ENCODE results near the gene LLGL2.

LLGL2 gene

DNA sequence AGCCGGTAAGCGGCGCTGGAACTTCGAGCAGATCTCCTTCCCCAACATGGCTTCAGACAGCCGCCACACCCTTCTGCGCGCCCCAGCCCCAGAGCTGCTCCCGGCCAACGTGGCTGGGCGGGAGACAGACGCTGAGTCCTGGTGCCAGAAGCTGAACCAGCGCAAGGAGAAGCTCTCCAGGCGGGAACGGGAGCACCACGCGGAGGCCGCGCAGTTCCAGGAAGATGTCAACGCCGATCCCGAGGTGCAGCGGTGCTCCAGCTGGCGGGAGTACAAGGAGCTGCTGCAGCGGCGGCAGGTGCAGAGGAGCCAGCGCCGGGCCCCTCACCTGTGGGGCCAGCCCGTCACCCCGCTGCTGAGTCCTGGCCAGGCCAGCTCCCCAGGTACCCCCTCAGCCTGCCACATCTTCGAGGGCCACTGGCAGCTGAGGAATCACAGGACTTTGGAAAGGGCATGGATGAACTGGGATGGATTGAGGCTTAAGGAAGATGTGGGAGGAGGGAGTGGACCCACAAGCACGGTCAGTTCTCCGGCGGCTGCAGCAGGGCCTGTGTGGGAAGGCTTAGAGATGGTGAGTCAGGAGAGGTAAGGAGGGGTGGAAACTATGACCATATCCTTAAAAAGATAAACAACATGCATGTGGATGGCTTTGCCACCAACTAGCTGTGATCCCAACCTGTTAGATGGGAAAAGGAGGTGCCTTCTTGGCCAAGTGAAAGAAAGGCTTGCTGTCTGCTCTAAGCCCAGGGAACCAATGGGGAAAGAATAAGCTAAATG lies 3.4 kb upstream of the LLGL2 start:
- no peak for DNase-seq (ENCODE audit: low read depth in 2 of 2, low spot score in 1 of 2)

- no peak for DNase-seq (ENCODE audit: low read depth in 2 of 2, low spot score in 1 of 2)
These were observed 1.9 kb upstream of the LLGL2 start for GRCh38 chr17:75523647-75524046.

DNA sequence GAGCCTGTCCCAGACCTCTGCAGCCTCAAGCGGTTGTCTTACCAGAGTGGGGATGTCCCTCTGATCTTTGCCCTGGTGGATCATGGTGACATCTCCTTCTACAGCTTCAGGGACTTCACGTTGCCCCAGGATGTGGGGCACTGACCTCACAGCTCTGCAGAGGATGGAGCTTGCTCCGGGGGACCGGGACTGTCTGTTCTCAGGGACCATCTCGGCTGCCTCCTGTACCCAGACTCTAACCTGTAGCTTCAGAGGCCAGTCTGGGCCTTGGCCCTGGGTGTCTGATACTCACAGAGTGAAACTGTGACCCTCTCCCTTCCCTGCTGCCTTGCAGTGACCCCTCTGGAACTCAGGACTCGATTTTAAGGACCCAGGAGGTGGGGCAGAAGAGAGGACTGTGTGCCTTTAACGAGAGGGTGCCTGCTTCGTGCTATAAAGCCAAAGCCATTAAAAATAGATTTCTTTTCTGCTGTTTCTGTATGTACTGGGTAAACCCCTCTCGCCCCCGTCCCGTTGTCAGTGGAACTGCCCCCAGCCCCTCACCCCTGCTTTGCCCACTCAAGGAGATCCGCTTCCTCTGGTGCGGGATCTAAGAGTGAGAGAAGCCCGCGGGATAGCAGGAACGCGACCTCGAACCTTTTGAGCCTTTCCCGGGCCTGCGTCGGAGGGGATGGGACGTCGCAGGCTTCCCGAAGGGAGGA lies 1.1 kb upstream of the LLGL2 start:
- DNase-seq (ENCODE audit: low read depth in 2 of 2, low spot score in 1 of 2), result no peak

GRCh38 chr17:75525806-75526554 lies 483 bp downstream of the LLGL2 start:
- DNase-seq (ENCODE audit: low read depth in 2 of 2, low spot score in 1 of 2), result no peak

DNA sequence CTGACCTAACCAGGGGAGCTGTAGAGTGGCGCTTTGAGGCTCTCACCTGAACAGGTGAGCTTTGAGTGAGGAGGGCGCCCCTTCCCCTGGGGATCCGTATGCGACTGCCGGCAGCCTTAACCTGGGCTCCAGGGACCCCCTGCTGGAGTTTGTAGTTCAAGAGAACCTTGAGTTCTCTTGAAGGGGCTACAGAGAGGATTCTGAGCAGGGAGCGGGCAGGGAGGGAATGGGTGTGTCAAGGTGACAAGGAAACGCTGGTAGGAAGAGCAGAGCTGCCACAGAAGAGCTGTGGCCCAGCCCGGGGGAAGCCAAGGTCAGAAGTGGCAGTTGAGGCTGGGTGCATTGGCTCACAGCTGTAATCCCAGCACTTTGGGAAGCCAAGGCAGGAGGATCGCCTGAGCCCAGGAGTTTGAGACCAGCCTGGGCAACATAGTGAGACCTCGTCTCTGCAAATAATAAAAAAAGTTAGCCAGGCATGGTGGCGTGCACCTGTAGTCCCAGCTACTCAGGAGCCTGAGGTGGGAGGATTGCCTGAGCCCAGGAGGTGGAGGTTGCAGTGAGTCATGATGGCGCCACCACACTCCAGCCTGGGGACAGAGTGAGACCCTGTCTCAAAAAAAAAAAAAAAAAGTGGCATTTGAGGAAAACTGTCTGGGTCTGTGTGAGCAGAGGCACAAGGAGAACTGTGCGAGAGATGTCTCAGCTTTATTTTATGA lies 1.2 kb downstream of the LLGL2 start:
- no peak for DNase-seq (ENCODE audit: low read depth in 2 of 2, low spot score in 1 of 2)

DNA sequence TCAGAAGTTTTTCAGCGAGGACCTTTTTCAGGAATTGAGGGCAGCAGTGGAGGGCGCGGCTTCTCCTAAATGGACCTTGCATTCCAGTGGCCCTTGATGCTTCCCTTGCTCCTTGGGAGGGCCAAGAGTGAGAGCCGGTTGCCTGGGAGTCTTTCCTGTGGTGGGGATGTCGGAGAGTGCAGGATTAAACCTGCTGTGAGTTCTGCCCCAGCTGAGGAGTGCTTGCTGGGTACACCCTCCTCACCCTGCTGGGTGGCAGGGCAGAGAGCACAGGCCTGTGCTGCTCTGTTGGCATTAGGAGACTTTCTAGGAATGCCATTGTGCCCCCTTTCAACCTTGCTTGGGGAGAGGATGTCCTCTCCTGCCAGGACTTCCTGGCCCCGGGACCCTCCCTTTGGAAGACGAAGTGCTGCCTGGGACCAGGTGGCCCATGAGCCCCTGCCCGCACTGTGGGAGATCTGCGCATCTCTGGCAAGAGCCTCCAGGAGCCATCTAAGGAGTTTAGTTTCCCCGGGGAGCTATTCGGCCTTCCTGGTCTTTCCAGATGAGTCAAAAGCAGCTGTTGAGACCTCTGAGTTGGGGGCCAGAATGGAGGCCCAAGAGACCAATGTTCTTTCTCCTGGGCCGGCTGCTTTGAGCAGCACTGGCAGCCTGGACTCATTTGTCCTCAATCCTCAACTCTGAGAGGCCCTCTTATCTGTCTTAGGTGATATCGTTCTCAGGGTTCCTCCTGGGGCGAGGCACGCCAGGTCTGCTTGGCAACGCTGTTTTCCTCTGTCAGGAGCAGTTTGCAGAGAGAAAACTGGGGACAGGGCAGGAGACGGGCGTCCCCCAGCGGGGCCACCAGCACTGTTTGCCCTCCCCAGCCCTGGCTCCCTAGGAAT lies 5.6 kb downstream of the LLGL2 start:
- DNase-seq (ENCODE audit: low read depth in 2 of 2, low spot score in 1 of 2), result no peak

GRCh38 chr17:75531721-75532072 lies 6.2 kb downstream of the LLGL2 start:
- DNase-seq (ENCODE audit: low read depth in 2 of 2, low spot score in 1 of 2), result no peak

DNA sequence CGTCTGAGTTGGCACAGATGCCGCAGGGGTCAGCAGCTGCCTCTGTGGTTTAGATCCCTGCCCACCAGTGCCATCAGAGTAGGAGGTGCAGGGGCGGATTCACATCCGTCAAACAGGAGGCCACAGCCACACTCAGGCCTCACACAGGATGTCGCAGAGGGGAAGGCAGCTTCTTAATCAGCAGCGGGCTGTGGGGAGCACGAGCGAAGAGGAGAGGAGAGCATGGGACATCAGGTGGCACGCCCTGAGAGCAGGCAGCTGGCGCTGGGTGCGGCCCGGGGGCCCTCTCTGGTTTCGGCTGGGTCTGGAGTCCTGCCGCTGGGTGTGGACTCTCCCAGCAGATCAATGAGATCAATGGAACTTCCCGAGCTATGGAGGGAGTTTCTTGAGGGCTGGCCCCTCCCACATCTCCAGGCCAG lies 9.6 kb downstream of the LLGL2 start:
- DNase-seq (ENCODE audit: low read depth in 2 of 2, low spot score in 1 of 2), result peak in 1 of 2 donors; percentile 35

DNA sequence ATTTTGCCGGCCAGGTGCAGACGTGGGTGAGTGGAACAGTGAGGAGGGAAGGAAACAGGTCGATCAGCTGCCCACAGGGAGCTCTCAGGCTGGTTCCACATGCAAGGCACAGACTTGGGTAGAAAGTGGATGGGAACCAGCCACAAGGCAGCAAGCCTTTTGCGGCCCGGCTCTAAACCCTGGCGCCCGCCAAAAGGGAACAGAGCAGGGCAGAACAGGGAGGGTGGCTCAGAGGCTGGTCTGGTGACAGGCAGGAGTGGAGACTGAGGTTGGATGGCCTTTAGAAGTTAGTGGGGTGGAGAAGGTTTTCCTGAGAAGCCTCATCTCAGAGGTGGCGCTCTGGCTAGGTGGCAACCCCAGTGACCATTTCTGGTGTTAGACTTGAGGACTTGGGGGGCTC lies 10.4 kb downstream of the LLGL2 start:
- no peak for DNase-seq (ENCODE audit: low read depth in 2 of 2, low spot score in 1 of 2)

GRCh38 chr17:75536366-75536765 lies 10.9 kb downstream of the LLGL2 start:
- DNase-seq (ENCODE audit: low read depth in 2 of 2, low spot score in 1 of 2), result no peak

DNA sequence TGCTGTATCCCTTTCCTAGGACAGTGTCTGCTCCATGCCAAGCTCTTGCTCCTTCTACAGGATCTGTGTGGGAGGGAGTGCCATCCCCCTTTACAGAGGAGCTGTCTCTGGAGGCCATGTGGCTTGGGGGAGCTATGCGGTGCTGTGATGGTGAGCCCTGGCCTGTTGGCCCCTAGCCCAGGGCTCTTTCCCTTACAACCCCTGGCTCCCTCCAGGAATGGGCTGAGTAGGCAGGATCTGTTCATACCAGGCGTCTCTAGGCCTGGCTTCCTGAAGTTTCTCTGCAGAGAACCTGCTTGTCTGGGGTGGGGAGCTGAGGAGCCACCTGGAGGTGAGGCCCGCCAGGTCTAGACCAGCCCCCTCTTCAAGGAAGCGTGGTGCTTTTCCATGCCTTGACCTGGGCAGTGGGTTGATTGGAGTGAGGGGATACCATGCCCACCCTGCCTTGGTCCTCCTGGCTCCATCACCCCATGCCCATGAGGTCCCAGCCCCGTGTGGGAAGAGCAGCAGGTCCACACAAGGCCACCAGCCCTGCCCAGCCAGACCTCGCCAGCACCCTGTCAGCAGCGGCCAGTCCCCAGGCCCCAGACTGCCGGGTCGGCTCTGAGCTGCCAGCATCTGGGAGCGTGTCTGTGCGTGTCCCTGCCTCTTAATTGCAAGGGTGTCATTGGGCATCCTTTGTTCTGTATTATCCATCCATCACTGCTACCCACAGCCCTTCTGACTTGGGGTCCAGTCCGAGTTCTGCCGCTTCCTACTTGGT lies 14.7 kb downstream of the LLGL2 start:
- DNase-seq (ENCODE audit: low read depth in 2 of 2, low spot score in 1 of 2), result no peak

- DNase-seq (ENCODE audit: low read depth in 2 of 2, low spot score in 1 of 2), result no peak
These were observed 15.5 kb downstream of the LLGL2 start for GRCh38 chr17:75540923-75541503.

- DNase-seq (ENCODE audit: low read depth in 2 of 2, low spot score in 1 of 2), result no peak
These were observed 16.7 kb downstream of the LLGL2 start for GRCh38 chr17:75542229-75542628.

- DNase-seq (ENCODE audit: low read depth in 2 of 2, low spot score in 1 of 2), result no peak
These were observed 17.3 kb downstream of the LLGL2 start for GRCh38 chr17:75542728-75543336.

- no peak for DNase-seq (ENCODE audit: low read depth in 2 of 2, low spot score in 1 of 2)
These were observed 18.8 kb downstream of the LLGL2 start for GRCh38 chr17:75544250-75544649.

DNA sequence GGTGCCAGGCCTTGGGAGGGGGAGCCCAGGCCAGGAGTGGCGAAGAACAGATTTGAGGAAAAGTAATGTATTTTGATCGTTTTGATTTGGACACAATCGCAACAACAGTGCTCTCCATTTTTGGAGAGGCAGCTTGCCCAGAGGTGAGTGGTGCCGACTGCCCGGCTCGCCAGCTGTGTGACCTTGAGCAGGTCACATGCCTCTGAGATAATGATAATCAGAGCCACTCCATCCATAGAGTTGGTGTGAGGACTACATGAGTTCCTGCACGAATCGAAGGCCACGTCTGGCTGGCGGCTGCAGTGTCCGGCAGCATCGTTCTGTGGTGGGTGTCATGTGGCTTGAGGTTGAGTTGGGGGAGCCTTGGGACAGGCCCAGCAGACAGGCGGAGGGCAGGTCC lies 20.7 kb downstream of the LLGL2 start:
- DNase-seq (ENCODE audit: low read depth in 2 of 2, low spot score in 1 of 2), result no peak

DNA sequence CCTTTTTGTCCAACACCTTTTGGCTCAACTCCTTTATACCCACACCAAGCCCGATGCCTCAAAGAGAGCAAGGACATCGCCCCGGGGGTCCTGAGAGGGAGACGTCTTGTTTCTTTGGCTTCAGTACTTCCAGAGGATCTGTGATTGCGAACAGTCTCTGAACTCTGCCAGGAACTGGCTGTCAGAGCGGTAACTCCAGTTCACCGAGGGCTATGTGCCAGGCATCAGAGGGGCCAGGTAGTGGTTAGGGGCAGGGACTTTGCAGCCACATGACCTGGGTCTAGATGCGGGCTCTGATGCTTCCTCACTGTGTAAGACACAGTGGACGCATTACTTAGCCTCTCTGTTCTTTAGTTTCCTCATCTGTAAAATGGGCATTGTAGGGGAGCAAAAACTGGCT lies 21.6 kb downstream of the LLGL2 start:
- DNase-seq (ENCODE audit: low read depth in 2 of 2, low spot score in 1 of 2), result no peak

GRCh38 chr17:75548813-75549212 lies 23.3 kb downstream of the LLGL2 start:
- no peak for DNase-seq (ENCODE audit: low read depth in 2 of 2, low spot score in 1 of 2)

Data from stimulated activated CD8-positive, alpha-beta memory T cell treated with anti-CD3 and anti-CD28 coated beads, Interleukin-4, amount 100 ng/mL, for 4 hours (primary cell).